IPS-18a (cell line): ENCODE results near the gene ADARB2.

Experiments used
- H3K27ac ChIP-seq: one replicate; pipeline ENCODE4 v1.5.1; 2013; ENCODE audit warnings: low read length
- H3K27me3 ChIP-seq: one replicate; pipeline ENCODE4 v1.6.1; 2013; ENCODE audit warnings: mild to moderate bottlenecking, low read length; ENCODE audit not compliant: control insufficient read depth, insufficient read depth
- H3K36me3 ChIP-seq: one replicate; pipeline ENCODE4 v1.6.1; 2013; ENCODE audit warnings: low read depth, low read length; ENCODE audit not compliant: control insufficient read depth
- H3K4me1 ChIP-seq: one replicate; pipeline ENCODE4 v1.6.1; 2013; ENCODE audit warnings: low read depth, low read length; ENCODE audit not compliant: control insufficient read depth
- H3K4me3 ChIP-seq: one replicate; pipeline ENCODE4 v1.5.1; 2013; ENCODE audit warnings: low read length
- H3K9ac ChIP-seq: one replicate; pipeline ENCODE4 v1.6.1; 2013; ENCODE audit warnings: mild to moderate bottlenecking, low read length, moderate library complexity
- H3K9me3 ChIP-seq: one replicate; pipeline ENCODE4 v1.6.1; 2013; ENCODE audit warnings: low read depth, low read length; ENCODE audit not compliant: control insufficient read depth

The ADARB2 gene

DNA sequence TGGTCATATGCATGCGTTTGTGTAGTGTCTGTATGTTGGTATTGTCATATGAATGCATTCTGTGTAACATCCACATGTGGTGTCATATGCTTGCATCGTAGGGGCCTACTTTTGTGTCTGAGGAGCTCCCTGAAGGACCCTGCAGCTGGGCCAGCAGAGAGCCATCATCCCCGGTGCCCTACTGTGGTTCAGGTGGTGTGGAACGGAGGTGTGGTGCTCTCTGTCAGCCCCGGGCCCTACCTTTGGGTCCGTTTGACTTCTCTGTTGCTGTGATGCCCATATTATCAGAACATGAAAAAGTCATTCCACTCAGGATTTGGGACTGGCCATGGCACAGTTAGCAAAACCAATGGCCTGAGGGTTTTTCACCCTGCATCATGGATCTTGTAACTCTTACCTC lies 217.9 kb downstream of the ADARB2 start:
- Histone ChIP-seq H3K27ac (no peak overlapping the region), H3K4me3 (no peak overlapping the region), H3K9me3 (no peaks in the 10 kb centered on the region), H3K27me3 (no peaks in the 10 kb centered on the region), H3K36me3 (no peaks in the 10 kb centered on the region), H3K9ac (no peak overlapping the region), H3K4me1 (peaks cover 20% of the 10 kb centered on the region)

DNA sequence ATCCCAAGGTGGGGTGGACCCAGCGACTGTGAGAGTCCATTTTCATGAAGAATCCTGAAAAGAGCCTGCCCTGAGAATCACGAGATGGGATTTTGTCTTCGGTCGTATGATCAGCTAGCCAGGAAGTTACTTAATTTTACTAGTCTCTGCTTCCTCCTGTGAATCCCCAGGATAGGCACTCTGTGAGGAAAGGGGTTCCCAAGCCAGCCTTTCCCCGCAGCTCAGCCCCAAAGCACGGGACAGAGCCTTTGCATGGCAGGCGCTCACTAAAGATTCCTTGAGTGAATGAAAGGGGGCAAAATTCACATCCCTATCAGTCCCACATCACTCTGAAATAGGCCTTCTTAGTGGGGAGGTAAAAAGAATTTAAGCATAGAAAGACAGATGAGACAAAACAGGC lies 219.6 kb downstream of the ADARB2 start:
- no peaks in the 10 kb centered on the region for H3K9me3 ChIP-seq
- no peaks in the 10 kb centered on the region for H3K36me3 ChIP-seq
- H3K27ac ChIP-seq = no peak overlapping the region
- H3K27me3 ChIP-seq = no peaks in the 10 kb centered on the region
- peaks cover 14% of the 10 kb centered on the region for H3K4me1 ChIP-seq
- H3K9ac ChIP-seq = no peak overlapping the region
- no peak overlapping the region for H3K4me3 ChIP-seq

GRCh38 chr10:1516492-1517165 lies 220.7 kb downstream of the ADARB2 start:
- Histone ChIP-seq H3K4me3 (no peak overlapping the region), H3K27ac (no peak overlapping the region), H3K4me1 (peaks cover 4% of the 10 kb centered on the region), H3K36me3 (no peaks in the 10 kb centered on the region), H3K9me3 (no peaks in the 10 kb centered on the region), H3K9ac (no peak overlapping the region), H3K27me3 (no peaks in the 10 kb centered on the region)

DNA sequence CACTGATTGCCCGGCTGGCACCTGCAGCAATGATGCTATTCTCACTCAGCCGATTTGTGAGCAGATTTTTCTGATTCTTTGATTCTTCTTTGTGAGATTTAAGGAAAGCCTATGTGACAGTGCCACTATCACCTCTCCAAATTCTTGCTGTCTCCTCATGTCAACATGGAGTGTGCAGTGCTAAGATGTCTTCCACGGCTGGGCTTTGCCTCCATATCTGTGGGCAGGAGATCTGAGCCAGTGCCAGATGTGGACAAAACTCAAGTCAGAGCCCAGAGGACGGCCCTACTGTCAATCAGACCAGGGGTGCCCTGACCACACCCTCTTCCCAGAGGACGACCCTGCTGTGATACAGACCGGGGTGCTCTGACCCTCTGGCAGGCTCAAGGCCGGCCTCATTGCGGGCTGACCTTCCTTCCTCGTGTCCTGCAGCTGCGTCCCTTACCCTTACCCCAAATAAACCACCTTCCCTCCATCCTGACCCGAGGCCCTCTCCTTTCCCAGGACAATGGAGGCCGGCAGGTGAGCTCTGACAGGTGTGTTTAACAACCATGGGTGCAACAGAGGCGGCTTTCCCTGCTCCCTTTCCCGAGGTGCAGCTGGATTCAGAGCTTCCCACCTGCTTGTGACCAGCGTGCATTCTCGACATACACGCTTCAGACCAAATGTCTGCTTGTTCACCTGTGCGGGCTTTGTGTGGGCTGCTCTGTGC lies 221.4 kb downstream of the ADARB2 start:
- Histone ChIP-seq H3K9ac (no peak overlapping the region), H3K9me3 (no peaks in the 10 kb centered on the region), H3K27ac (no peak overlapping the region), H3K4me3 (no peak overlapping the region), H3K36me3 (no peaks in the 10 kb centered on the region), H3K4me1 (no peaks in the 10 kb centered on the region), H3K27me3 (no peaks in the 10 kb centered on the region)

DNA sequence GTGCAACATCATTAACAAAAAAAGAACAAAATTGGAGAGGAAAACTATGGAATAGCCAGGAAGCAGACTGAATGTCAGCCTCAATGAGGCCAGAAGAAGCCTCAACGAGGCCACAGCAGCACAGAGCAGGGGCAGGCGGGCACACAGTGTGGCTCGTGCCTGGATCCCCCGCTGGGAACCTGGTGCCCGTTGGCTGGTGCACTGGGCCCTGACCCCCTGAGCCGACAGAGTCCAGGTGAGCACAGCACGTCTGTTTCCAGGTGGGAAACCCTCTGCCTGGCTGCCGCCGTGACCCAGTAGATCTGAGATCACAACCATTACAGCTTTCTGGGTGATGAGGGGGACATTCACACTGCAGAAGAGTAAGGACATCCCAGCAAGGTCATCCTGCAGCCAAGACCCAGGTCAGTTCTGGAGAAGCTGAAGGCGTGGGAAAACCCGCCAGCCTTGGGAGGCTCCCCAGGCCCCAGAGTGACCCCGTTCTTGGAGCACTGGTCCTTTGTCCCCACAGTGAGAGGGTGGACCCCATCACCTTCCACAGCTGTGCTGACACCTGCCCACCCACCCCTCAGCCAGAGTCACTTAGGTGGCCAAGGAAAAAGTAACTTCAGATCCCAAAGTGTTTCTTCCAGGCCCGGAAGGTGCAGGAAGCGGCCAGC lies 222.1 kb downstream of the ADARB2 start:
- Histone ChIP-seq H3K9ac (no peak overlapping the region), H3K4me1 (no peaks in the 10 kb centered on the region), H3K27me3 (no peaks in the 10 kb centered on the region), H3K4me3 (no peak overlapping the region), H3K27ac (no peak overlapping the region), H3K36me3 (no peaks in the 10 kb centered on the region), H3K9me3 (no peaks in the 10 kb centered on the region)

DNA sequence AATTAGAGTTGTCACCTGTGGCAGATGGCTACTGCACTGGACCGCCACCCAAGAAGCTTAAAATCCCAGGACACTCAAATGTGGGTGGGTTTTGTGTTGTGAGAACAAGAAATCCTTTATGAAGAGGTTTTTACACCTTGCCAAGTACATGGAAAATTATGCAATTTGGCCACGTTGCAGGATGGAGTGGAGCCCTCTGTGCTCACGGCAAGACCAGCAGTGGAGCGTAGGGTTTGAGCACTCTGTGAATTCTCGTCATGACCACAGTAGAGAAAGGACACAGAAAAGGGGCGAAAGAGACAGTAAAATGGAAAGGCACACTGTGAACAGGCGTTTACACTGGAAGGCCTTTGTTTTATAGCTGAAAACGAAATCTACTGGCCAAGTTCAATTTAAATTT lies 222.6 kb downstream of the ADARB2 start:
- no peaks in the 10 kb centered on the region for H3K9me3 ChIP-seq
- no peak overlapping the region for H3K27ac ChIP-seq
- no peaks in the 10 kb centered on the region for H3K4me1 ChIP-seq
- H3K4me3 ChIP-seq = no peak overlapping the region
- no peaks in the 10 kb centered on the region for H3K27me3 ChIP-seq
- no peaks in the 10 kb centered on the region for H3K36me3 ChIP-seq
- no peak overlapping the region for H3K9ac ChIP-seq

- Histone ChIP-seq H3K9me3 (no peaks in the 10 kb centered on the region), H3K27me3 (no peaks in the 10 kb centered on the region), H3K4me3 (no peak overlapping the region), H3K27ac (no peak overlapping the region), H3K4me1 (no peaks in the 10 kb centered on the region), H3K36me3 (no peaks in the 10 kb centered on the region), H3K9ac (no peak overlapping the region)
Measured at GRCh38 chr10:1513221-1513620, 224.1 kb downstream of the ADARB2 start.

DNA sequence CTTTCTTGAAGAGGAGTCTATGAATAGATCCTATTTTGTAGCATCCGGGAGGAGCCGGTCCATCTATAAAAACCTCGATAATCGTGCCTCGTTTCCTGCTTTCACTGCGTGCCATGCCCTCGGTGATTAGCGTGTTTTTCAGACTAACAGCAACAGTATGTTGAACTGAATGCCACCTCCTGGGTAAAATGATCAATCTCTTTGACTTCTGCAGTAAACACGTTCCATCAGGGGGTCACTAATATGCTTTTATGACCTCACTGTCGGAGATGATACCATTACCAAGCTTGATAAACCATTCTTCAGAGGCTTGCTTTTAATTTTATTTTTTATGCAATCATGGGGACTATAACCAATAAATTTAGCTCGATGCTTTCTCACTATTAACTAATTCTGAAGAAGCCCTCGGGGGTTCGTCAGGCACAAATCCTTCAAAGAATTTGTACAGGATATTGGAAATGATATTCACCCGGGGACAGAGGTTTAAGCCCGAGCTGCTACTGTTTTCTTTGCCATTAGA lies 228.3 kb downstream of the ADARB2 start:
- no peak overlapping the region for H3K9ac ChIP-seq
- H3K4me1 ChIP-seq = no peaks in the 10 kb centered on the region
- H3K4me3 ChIP-seq = no peak overlapping the region
- no peak overlapping the region for H3K27ac ChIP-seq
- H3K36me3 ChIP-seq = no peaks in the 10 kb centered on the region
- no peaks in the 10 kb centered on the region for H3K9me3 ChIP-seq
- no peaks in the 10 kb centered on the region for H3K27me3 ChIP-seq

GRCh38 chr10:1508096-1508495 lies 229.2 kb downstream of the ADARB2 start:
- Histone ChIP-seq H3K9ac (no peak overlapping the region), H3K27ac (no peak overlapping the region), H3K4me1 (no peaks in the 10 kb centered on the region), H3K4me3 (no peak overlapping the region), H3K9me3 (no peaks in the 10 kb centered on the region), H3K27me3 (no peaks in the 10 kb centered on the region), H3K36me3 (no peaks in the 10 kb centered on the region)

GRCh38 chr10:1507436-1507835 lies 229.9 kb downstream of the ADARB2 start:
- no peaks in the 10 kb centered on the region for H3K27me3 ChIP-seq
- H3K9ac ChIP-seq = no peak overlapping the region
- H3K4me1 ChIP-seq = no peaks in the 10 kb centered on the region
- no peaks in the 10 kb centered on the region for H3K9me3 ChIP-seq
- no peaks in the 10 kb centered on the region for H3K36me3 ChIP-seq
- no peak overlapping the region for H3K27ac ChIP-seq
- no peak overlapping the region for H3K4me3 ChIP-seq

GRCh38 chr10:1504940-1505339 lies 232.4 kb downstream of the ADARB2 start:
- Histone ChIP-seq H3K27ac (no peak overlapping the region), H3K9me3 (no peaks in the 10 kb centered on the region)

More at GRCh38 chr10:1504940-1505339, 232.4 kb downstream of the ADARB2 start:
- no peak overlapping the region for H3K4me3 ChIP-seq
- H3K9ac ChIP-seq = no peak overlapping the region
- no peaks in the 10 kb centered on the region for H3K27me3 ChIP-seq
- no peaks in the 10 kb centered on the region for H3K36me3 ChIP-seq
- no peaks in the 10 kb centered on the region for H3K4me1 ChIP-seq
